GM23338 (cell line): ENCODE results near the gene PPP1R3G. TPM values are rescaled to one million over a fixed set of nuclear protein-coding genes. Genes with fewer than 3 reads are reported as not detected.

Experiments
- ATAC-seq: fragments of 200-7000 bp; cut with Tn5 transposase; 3 replicates; pipeline ENCODE4 v1.9.1; 2020
- DNase-seq: peaks from one replicate; pipeline ENCODE4 v3.0.0-alpha.2; 2015; ENCODE audit warnings: low spot score
- H2AFZ ChIP-seq: fragments of 200-600 bp; sonication (generic); 2 replicates; pipeline ENCODE4 v1.8.0; 2016; ENCODE audit warnings: antibody characterized with exemption, mild to moderate bottlenecking, moderate library complexity
- H3F3A ChIP-seq: fragments of 200-600 bp; sonication (generic); replicated peaks from 2 replicates; pipeline ENCODE4 v1.8.0; 2017; ENCODE audit warnings: antibody characterized with exemption, mixed run types, low read depth
- H3K27ac ChIP-seq: fragments of 200-600 bp; sonication (generic); 2 replicates; pipeline ENCODE4 v1.6.1; 2016; ENCODE audit warnings: low read depth
- H3K27me3 ChIP-seq: fragments of 200-600 bp; sonication (generic); 2 replicates; pipeline ENCODE4 v1.8.0; 2016; ENCODE audit warnings: mild to moderate bottlenecking, mixed run types, moderate library complexity; ENCODE audit not compliant: insufficient read depth
- H3K36me3 ChIP-seq: fragments of 200-600 bp; sonication (generic); 2 replicates; pipeline ENCODE4 v1.8.0; 2016; ENCODE audit warnings: mild to moderate bottlenecking; ENCODE audit not compliant: insufficient read depth
- H3K4me1 ChIP-seq: fragments of 200-600 bp; sonication (generic); 2 replicates; pipeline ENCODE4 v1.8.0; 2016; ENCODE audit warnings: mild to moderate bottlenecking, moderate library complexity; ENCODE audit not compliant: insufficient read depth
- H3K4me2 ChIP-seq: fragments of 200-600 bp; sonication (generic); 2 replicates; pipeline ENCODE4 v1.7.1; 2017; ENCODE audit warnings: mixed run types
- H3K4me3 ChIP-seq: fragments of 200-600 bp; sonication (generic); 2 replicates; pipeline ENCODE4 v1.6.1; 2016; ENCODE audit warnings: mixed run types
- H3K79me2 ChIP-seq: fragments of 200-600 bp; sonication (generic); replicated peaks from 2 replicates; pipeline ENCODE4 v1.8.0; 2017; ENCODE audit warnings: mild to moderate bottlenecking; ENCODE audit not compliant: insufficient read depth
- H3K9me2 ChIP-seq: fragments of 200-600 bp; sonication (generic); 2 replicates; pipeline ENCODE4 v1.8.0; 2017; ENCODE audit not compliant: insufficient read depth
- H4K20me1 ChIP-seq: fragments of 200-600 bp; sonication (generic); replicated peaks from 2 replicates; pipeline ENCODE4 v1.8.0; 2017; ENCODE audit warnings: mild to moderate bottlenecking; ENCODE audit not compliant: insufficient read depth
- H3K27ac Mint-ChIP-seq: 2 replicates; pipeline ENCODE4 v1.8.0; 2020; ENCODE audit warnings: inconsistent platforms, mild to moderate bottlenecking, moderate library complexity, mixed read lengths
- H3K27me3 Mint-ChIP-seq: 3 replicates; pipeline ENCODE4 v1.8.0; 2022; ENCODE audit warnings: low read depth, mild to moderate bottlenecking, moderate library complexity, mixed read lengths, inconsistent platforms; ENCODE audit not compliant: insufficient read depth, poor library complexity
- H3K36me3 Mint-ChIP-seq: 3 replicates; pipeline ENCODE4 v1.8.0; 2021; ENCODE audit warnings: low read depth, mild to moderate bottlenecking, inconsistent platforms, moderate library complexity, mixed read lengths
- H3K4me1 Mint-ChIP-seq: 3 replicates; pipeline ENCODE4 v1.8.0; 2020; ENCODE audit warnings: mild to moderate bottlenecking, inconsistent platforms, mixed read lengths
- H3K4me3 Mint-ChIP-seq: 3 replicates; pipeline ENCODE4 v1.8.0; 2021; ENCODE audit warnings: moderate library complexity, mild to moderate bottlenecking, inconsistent platforms, mixed read lengths
- H3K9me3 Mint-ChIP-seq: 3 replicates; pipeline ENCODE4 v1.8.0; 2020; ENCODE audit warnings: moderate library complexity, mild to moderate bottlenecking, inconsistent platforms, mixed read lengths
- CREB1 ChIP-seq: fragments of 250-450 bp; sonication (Bioruptor Pico); IDR thresholded peaks from 2 replicates; pipeline ENCODE4 v1.5.0; 2020; ENCODE audit warnings: low read depth, mild to moderate bottlenecking, moderate library complexity
- EZH2 ChIP-seq: fragments of 200-600 bp; sonication (generic); IDR thresholded peaks from one replicate; pipeline ENCODE4 v1.8.0; 2017; ENCODE audit warnings: antibody characterized with exemption, mild to moderate bottlenecking, low read depth; ENCODE audit not compliant: unreplicated experiment
- EZH2phosphoT487 ChIP-seq: fragments of 200-600 bp; sonication (generic); IDR thresholded peaks from one replicate; pipeline ENCODE4 v1.8.1; 2018; ENCODE audit warnings: antibody characterized with exemption; ENCODE audit not compliant: unreplicated experiment
- JUNB ChIP-seq: IDR thresholded peaks from one replicate; pipeline ENCODE4 v1.6.1; 2016; ENCODE audit warnings: antibody characterized with exemption; ENCODE audit not compliant: unreplicated experiment
- NANOG ChIP-seq: IDR thresholded peaks from 2 replicates; pipeline ENCODE4 v1.6.1; 2016; ENCODE audit warnings: antibody characterized with exemption, borderline replicate concordance
- POLR2AphosphoS5 ChIP-seq: IDR thresholded peaks from 2 replicates; pipeline ENCODE4 v1.6.1; 2016; ENCODE audit warnings: antibody characterized with exemption, low read depth
- STAT1 ChIP-seq: IDR thresholded peaks from one replicate; pipeline ENCODE4 v1.6.1; 2016; ENCODE audit warnings: antibody characterized with exemption; ENCODE audit not compliant: unreplicated experiment
- ZNF114 ChIP-seq: fragments of 250-450 bp; sonication (Bioruptor Pico); IDR thresholded peaks from 2 replicates; pipeline ENCODE4 v1.5.0; 2020; ENCODE audit warnings: mild to moderate bottlenecking, moderate library complexity
- ZNF331 ChIP-seq: fragments of 250-450 bp; sonication (Bioruptor Pico); IDR thresholded peaks from 2 replicates; pipeline ENCODE4 v1.5.0; 2020; ENCODE audit warnings: low read depth, mild to moderate bottlenecking, moderate library complexity
- polyA plus RNA-seq: library from polyadenylated mRNA; unstranded; fragments of >200 nt; fragmentation: Nextera tagmentation; extraction: Ambion mirVana; gene quantifications from 2 replicates; pipeline ENCODE4 v1.2.1, GENCODE V29; 2016
- total RNA-seq: library from RNA; depleted of rRNA; stranded (reverse); fragments of >200 nt; shearing (Covaris generic); gene quantifications from 2 replicates; pipeline ENCODE4 v1.2.3, GENCODE V29; 2014
- TF ChIP-seq, protein P1 (sequence below): fragments of 250-450 bp; sonication (Bioruptor Pico); IDR thresholded peaks from 2 replicates; pipeline ENCODE4 v1.5.0; 2020; ENCODE audit warnings: mild to moderate bottlenecking, moderate library complexity
- TF ChIP-seq, protein P2 (sequence below): IDR thresholded peaks from one replicate; pipeline ENCODE4 v1.6.1; 2018; ENCODE audit warnings: antibody characterized with exemption; ENCODE audit not compliant: unreplicated experiment
- TF ChIP-seq, protein P3 (sequence below): IDR thresholded peaks from 2 replicates; pipeline ENCODE4 v1.6.1; 2016; ENCODE audit warnings: antibody characterized with exemption
- TF ChIP-seq, protein P4 (sequence below), 2 experiments: fragments of 200-600 bp in 1 of 2; sonication (generic) in 1 of 2; conservative IDR thresholded peaks; 2 replicates each; pipeline versions ENCODE4 v1.5.1 to v1.6.1; 2016 to 2017; ENCODE audit warnings: antibody characterized with exemption in 2 of 2, low read depth in 2 of 2, mild to moderate bottlenecking in 2 of 2, moderate library complexity in 1 of 2

PPP1R3G gene
- total and polyA plus RNA-seq, 2 experiments from 2014 or later, result 0.13 to 0.24 TPM

DNA sequence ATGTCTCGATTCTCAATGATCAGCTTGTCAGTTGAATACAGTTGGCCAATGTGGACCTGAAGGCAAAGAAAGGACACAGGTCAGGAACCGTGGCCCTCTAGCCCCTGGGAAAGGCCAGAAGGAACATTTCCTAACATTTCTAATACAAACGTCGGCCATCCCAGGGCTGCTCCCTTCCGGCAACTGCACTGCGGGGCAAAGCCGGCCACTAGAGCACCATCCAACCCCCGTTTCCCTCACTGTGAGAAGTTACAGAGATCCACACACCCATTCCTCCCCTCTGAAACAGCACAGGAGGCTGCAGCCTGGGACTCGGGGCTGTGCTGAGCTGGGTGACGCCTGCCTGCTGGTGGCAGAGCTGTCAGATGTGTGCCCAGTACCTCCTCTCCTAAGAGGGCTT lies 24.3 kb downstream of the PPP1R3G start:
- peaks cover 11% of the 10 kb centered on the region for H3K27me3 Mint-ChIP-seq
- no peaks in the 10 kb centered on the region for H3K27me3 ChIP-seq
- peaks cover 16% of the 10 kb centered on the region for H3K4me1 Mint-ChIP-seq
- peaks cover 6% of the 10 kb centered on the region; the same call in 1 of the 2 replicates for H3K4me1 ChIP-seq
- H3F3A ChIP-seq, result no peaks in the 10 kb centered on the region
- H3K27ac Mint-ChIP-seq, result no peak overlapping the region
- H3K79me2 ChIP-seq, result no peaks in the 10 kb centered on the region
- H3K4me3 ChIP-seq, result no peak overlapping the region
- H4K20me1 ChIP-seq, result no peaks in the 10 kb centered on the region
- peaks cover 5% of the 10 kb centered on the region; the same call in 2 of the 3 replicates for H3K36me3 Mint-ChIP-seq
- no peak overlapping the region for H3K4me2 ChIP-seq
- no peak overlapping the region for H3K4me3 Mint-ChIP-seq
- no peak overlapping the region for H2AFZ ChIP-seq
- H3K9me3 Mint-ChIP-seq, result no peaks in the 10 kb centered on the region; the same call in 1 of the 3 replicates
- DNase-seq (no peak), ATAC-seq (no peak; the same call in 2 of the 3 replicates)
- TF ChIP-seq EZH2phosphoT487, result no peak
- TF ChIP-seq EZH2, result no peak
- no peak for TF ChIP-seq ZNF114 (CRISPR knock-in tag)
- TF ChIP-seq STAT1, result no peak
- TF ChIP-seq, protein P1, sequence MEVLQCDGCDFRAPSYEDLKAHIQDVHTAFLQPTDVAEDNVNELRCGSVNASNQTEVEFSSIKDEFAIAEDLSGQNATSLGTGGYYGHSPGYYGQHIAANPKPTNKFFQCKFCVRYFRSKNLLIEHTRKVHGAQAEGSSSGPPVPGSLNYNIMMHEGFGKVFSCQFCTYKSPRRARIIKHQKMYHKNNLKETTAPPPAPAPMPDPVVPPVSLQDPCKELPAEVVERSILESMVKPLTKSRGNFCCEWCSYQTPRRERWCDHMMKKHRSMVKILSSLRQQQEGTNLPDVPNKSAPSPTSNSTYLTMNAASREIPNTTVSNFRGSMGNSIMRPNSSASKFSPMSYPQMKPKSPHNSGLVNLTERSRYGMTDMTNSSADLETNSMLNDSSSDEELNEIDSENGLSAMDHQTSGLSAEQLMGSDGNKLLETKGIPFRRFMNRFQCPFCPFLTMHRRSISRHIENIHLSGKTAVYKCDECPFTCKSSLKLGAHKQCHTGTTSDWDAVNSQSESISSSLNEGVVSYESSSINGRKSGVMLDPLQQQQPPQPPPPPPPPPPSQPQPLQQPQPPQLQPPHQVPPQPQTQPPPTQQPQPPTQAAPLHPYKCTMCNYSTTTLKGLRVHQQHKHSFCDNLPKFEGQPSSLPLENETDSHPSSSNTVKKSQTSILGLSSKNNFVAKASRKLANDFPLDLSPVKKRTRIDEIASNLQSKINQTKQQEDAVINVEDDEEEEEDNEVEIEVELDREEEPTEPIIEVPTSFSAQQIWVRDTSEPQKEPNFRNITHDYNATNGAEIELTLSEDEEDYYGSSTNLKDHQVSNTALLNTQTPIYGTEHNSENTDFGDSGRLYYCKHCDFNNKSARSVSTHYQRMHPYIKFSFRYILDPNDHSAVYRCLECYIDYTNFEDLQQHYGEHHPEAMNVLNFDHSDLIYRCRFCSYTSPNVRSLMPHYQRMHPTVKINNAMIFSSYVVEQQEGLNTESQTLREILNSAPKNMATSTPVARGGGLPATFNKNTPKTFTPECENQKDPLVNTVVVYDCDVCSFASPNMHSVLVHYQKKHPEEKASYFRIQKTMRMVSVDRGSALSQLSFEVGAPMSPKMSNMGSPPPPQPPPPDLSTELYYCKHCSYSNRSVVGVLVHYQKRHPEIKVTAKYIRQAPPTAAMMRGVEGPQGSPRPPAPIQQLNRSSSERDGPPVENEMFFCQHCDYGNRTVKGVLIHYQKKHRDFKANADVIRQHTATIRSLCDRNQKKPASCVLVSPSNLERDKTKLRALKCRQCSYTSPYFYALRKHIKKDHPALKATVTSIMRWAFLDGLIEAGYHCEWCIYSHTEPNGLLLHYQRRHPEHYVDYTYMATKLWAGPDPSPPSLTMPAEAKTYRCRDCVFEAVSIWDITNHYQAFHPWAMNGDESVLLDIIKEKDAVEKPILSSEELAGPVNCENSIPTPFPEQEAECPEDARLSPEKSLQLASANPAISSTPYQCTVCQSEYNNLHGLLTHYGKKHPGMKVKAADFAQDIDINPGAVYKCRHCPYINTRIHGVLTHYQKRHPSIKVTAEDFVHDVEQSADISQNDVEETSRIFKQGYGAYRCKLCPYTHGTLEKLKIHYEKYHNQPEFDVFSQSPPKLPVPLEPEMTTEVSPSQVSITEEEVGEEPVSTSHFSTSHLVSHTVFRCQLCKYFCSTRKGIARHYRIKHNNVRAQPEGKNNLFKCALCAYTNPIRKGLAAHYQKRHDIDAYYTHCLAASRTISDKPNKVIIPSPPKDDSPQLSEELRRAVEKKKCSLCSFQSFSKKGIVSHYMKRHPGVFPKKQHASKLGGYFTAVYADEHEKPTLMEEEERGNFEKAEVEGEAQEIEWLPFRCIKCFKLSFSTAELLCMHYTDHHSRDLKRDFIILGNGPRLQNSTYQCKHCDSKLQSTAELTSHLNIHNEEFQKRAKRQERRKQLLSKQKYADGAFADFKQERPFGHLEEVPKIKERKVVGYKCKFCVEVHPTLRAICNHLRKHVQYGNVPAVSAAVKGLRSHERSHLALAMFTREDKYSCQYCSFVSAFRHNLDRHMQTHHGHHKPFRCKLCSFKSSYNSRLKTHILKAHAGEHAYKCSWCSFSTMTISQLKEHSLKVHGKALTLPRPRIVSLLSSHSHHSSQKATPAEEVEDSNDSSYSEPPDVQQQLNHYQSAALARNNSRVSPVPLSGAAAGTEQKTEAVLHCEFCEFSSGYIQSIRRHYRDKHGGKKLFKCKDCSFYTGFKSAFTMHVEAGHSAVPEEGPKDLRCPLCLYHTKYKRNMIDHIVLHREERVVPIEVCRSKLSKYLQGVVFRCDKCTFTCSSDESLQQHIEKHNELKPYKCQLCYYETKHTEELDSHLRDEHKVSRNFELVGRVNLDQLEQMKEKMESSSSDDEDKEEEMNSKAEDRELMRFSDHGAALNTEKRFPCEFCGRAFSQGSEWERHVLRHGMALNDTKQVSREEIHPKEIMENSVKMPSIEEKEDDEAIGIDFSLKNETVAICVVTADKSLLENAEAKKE (CRISPR knock-in tag), result no peak
- TF ChIP-seq CREB1 (CRISPR knock-in tag), result no peak
- TF ChIP-seq, protein P2, sequence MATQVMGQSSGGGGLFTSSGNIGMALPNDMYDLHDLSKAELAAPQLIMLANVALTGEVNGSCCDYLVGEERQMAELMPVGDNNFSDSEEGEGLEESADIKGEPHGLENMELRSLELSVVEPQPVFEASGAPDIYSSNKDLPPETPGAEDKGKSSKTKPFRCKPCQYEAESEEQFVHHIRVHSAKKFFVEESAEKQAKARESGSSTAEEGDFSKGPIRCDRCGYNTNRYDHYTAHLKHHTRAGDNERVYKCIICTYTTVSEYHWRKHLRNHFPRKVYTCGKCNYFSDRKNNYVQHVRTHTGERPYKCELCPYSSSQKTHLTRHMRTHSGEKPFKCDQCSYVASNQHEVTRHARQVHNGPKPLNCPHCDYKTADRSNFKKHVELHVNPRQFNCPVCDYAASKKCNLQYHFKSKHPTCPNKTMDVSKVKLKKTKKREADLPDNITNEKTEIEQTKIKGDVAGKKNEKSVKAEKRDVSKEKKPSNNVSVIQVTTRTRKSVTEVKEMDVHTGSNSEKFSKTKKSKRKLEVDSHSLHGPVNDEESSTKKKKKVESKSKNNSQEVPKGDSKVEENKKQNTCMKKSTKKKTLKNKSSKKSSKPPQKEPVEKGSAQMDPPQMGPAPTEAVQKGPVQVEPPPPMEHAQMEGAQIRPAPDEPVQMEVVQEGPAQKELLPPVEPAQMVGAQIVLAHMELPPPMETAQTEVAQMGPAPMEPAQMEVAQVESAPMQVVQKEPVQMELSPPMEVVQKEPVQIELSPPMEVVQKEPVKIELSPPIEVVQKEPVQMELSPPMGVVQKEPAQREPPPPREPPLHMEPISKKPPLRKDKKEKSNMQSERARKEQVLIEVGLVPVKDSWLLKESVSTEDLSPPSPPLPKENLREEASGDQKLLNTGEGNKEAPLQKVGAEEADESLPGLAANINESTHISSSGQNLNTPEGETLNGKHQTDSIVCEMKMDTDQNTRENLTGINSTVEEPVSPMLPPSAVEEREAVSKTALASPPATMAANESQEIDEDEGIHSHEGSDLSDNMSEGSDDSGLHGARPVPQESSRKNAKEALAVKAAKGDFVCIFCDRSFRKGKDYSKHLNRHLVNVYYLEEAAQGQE, result no peak
- no peak for TF ChIP-seq JUNB
- TF ChIP-seq, protein P3, sequence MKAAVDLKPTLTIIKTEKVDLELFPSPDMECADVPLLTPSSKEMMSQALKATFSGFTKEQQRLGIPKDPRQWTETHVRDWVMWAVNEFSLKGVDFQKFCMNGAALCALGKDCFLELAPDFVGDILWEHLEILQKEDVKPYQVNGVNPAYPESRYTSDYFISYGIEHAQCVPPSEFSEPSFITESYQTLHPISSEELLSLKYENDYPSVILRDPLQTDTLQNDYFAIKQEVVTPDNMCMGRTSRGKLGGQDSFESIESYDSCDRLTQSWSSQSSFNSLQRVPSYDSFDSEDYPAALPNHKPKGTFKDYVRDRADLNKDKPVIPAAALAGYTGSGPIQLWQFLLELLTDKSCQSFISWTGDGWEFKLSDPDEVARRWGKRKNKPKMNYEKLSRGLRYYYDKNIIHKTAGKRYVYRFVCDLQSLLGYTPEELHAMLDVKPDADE, result no peak
- TF ChIP-seq, protein P4, sequence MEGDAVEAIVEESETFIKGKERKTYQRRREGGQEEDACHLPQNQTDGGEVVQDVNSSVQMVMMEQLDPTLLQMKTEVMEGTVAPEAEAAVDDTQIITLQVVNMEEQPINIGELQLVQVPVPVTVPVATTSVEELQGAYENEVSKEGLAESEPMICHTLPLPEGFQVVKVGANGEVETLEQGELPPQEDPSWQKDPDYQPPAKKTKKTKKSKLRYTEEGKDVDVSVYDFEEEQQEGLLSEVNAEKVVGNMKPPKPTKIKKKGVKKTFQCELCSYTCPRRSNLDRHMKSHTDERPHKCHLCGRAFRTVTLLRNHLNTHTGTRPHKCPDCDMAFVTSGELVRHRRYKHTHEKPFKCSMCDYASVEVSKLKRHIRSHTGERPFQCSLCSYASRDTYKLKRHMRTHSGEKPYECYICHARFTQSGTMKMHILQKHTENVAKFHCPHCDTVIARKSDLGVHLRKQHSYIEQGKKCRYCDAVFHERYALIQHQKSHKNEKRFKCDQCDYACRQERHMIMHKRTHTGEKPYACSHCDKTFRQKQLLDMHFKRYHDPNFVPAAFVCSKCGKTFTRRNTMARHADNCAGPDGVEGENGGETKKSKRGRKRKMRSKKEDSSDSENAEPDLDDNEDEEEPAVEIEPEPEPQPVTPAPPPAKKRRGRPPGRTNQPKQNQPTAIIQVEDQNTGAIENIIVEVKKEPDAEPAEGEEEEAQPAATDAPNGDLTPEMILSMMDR (conservative IDR thresholded peaks at IDR 0.05; ENCODE audit: low read depth in 2 of 2), result no peak
- no peak for TF ChIP-seq ZNF331
- TF ChIP-seq NANOG, result no peak
- TF ChIP-seq POLR2AphosphoS5, result no peak
- H3K36me3 ChIP-seq, result no peaks in the 10 kb centered on the region
- no peak overlapping the region for H3K27ac ChIP-seq
- no peaks in the 10 kb centered on the region for H3K9me2 ChIP-seq
